ENCODE measurements around the gene TBX10. TPM values are rescaled to one million over a fixed set of nuclear protein-coding genes. Genes with fewer than 3 reads are reported as not detected.

TBX10 gene
- total RNA-seq, 1 experiment from 2014 or later = not detected

GRCh38 chr11:67648796-67649613 lies 9.4 kb upstream of the TBX10 start:
- Histone ChIP-seq H3K36me3 (ENCODE audit: insufficient read depth, low read length, poor library complexity, severe bottlenecking) (no peaks in the 10 kb centered on the region), H3K4me1 (ENCODE audit: insufficient read depth, low read length, poor library complexity, severe bottlenecking) (peaks cover 19% of the 10 kb centered on the region), H3K4me3 (ENCODE audit: low read depth, low read length, poor library complexity, severe bottlenecking) (no peak overlapping the region), H3K9me3 (ENCODE audit: low read depth, low read length, poor library complexity, severe bottlenecking) (no peaks in the 10 kb centered on the region), H3K27ac (ENCODE audit: low read depth, low read length, poor library complexity, severe bottlenecking) (peak overlapping the region; percentile 43), H3K27me3 (replicated peaks; ENCODE audit: insufficient read depth, low read depth, low read length, poor library complexity) (no peaks in the 10 kb centered on the region)
- no TSS peak for BruUV-seq (replicated peaks)
- DNase-seq (ENCODE audit: low spot score) = no peak
- intact Hi-C loops (cut with micrococcal nuclease; ENCODE audit: unreplicated experiment) = no loop called here
- POLR2A ChIA-PET (ENCODE audit: low non-redundant PET) = no interaction called here
- TF ChIP-seq, protein P1, sequence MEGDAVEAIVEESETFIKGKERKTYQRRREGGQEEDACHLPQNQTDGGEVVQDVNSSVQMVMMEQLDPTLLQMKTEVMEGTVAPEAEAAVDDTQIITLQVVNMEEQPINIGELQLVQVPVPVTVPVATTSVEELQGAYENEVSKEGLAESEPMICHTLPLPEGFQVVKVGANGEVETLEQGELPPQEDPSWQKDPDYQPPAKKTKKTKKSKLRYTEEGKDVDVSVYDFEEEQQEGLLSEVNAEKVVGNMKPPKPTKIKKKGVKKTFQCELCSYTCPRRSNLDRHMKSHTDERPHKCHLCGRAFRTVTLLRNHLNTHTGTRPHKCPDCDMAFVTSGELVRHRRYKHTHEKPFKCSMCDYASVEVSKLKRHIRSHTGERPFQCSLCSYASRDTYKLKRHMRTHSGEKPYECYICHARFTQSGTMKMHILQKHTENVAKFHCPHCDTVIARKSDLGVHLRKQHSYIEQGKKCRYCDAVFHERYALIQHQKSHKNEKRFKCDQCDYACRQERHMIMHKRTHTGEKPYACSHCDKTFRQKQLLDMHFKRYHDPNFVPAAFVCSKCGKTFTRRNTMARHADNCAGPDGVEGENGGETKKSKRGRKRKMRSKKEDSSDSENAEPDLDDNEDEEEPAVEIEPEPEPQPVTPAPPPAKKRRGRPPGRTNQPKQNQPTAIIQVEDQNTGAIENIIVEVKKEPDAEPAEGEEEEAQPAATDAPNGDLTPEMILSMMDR (conservative IDR thresholded peaks at IDR 0.05; ENCODE audit: low read depth, low read length) = no peak
- no peak for TF ChIP-seq EZH2 (IDR thresholded peaks at IDR 0.05; ENCODE audit: borderline replicate concordance, low read depth, low read length, poor library complexity, severe bottlenecking)
- CTCF ChIA-PET = interaction anchor here (0.6 kb wide), 1 partner anchor 23 kb away, joined by 3 read pairs; no protein-coding TSS in a partner anchor

GRCh38 chr11:67648140-67648795 lies 8.7 kb upstream of the TBX10 start:
- peaks cover 19% of the 10 kb centered on the region for H3K4me1 ChIP-seq (ENCODE audit: insufficient read depth, low read length, poor library complexity, severe bottlenecking)
- no peak overlapping the region for H3K4me3 ChIP-seq (ENCODE audit: low read depth, low read length, poor library complexity, severe bottlenecking)
- no TSS peak for BruUV-seq (replicated peaks)
- no peaks in the 10 kb centered on the region for H3K27me3 ChIP-seq (replicated peaks; ENCODE audit: insufficient read depth, low read depth, low read length, poor library complexity)
- H3K36me3 ChIP-seq (ENCODE audit: insufficient read depth, low read length, poor library complexity, severe bottlenecking) = no peaks in the 10 kb centered on the region
- no peaks in the 10 kb centered on the region for H3K9me3 ChIP-seq (ENCODE audit: low read depth, low read length, poor library complexity, severe bottlenecking)
- intact Hi-C loops (cut with micrococcal nuclease; ENCODE audit: unreplicated experiment) = no loop called here
- DNase-seq (ENCODE audit: low spot score) = peak; percentile 52
- TF ChIP-seq, protein P1 (conservative IDR thresholded peaks at IDR 0.05; ENCODE audit: low read depth, low read length) = peak; percentile 55
- no peak for TF ChIP-seq EZH2 (IDR thresholded peaks at IDR 0.05; ENCODE audit: borderline replicate concordance, low read depth, low read length, poor library complexity, severe bottlenecking)
- POLR2A ChIA-PET (ENCODE audit: low non-redundant PET) = no interaction called here
- H3K27ac ChIP-seq (ENCODE audit: low read depth, low read length, poor library complexity, severe bottlenecking) = no peak overlapping the region
- CTCF ChIA-PET = no interaction called here

- H3K9me3 ChIP-seq (ENCODE audit: low read depth, low read length, poor library complexity, severe bottlenecking) = no peaks in the 10 kb centered on the region
- H3K4me1 ChIP-seq (ENCODE audit: insufficient read depth, low read length, poor library complexity, severe bottlenecking) = peaks cover 19% of the 10 kb centered on the region
- BruUV-seq (replicated peaks) = no TSS peak
- DNase-seq (ENCODE audit: low spot score) = no peak
- no peak for TF ChIP-seq EZH2 (IDR thresholded peaks at IDR 0.05; ENCODE audit: borderline replicate concordance, low read depth, low read length, poor library complexity, severe bottlenecking)
- TF ChIP-seq, protein P1 (conservative IDR thresholded peaks at IDR 0.05; ENCODE audit: low read depth, low read length) = no peak
- intact Hi-C loops (cut with micrococcal nuclease; ENCODE audit: unreplicated experiment) = no loop called here
- no peaks in the 10 kb centered on the region for H3K36me3 ChIP-seq (ENCODE audit: insufficient read depth, low read length, poor library complexity, severe bottlenecking)
- H3K27ac ChIP-seq (ENCODE audit: low read depth, low read length, poor library complexity, severe bottlenecking) = no peak overlapping the region
- H3K27me3 ChIP-seq (replicated peaks; ENCODE audit: insufficient read depth, low read depth, low read length, poor library complexity) = no peaks in the 10 kb centered on the region
- ChIA-PET CTCF (no interaction called here), POLR2A (ENCODE audit: low non-redundant PET) (no interaction called here)
- no peak overlapping the region for H3K4me3 ChIP-seq (ENCODE audit: low read depth, low read length, poor library complexity, severe bottlenecking)
Measured at GRCh38 chr11:67647471-67647870, 7.9 kb upstream of the TBX10 start.

All from A673 (cell line).